Liver (tissue), 9 donors: ENCODE results near the gene THAP9. TPM values are rescaled to one million over a fixed set of nuclear protein-coding genes. Genes with fewer than 3 reads are reported as not detected.
A peak's percentile ranks its signal among the peaks of the same experiment; 100 is the strongest.

Experiments used
- DNase-seq: peaks from one replicate; pipeline ENCODE4 v3.0.0-alpha.2; 2017; ENCODE audit warnings: low spot score
- H3K27ac ChIP-seq, 2 donors: one replicate each; pipeline ENCODE4 v1.7.0; 2013; ENCODE audit warnings: inconsistent platforms in 2 of 2, low read length in 2 of 2, control low read depth in 1 of 2, low read depth in 1 of 2, mild to moderate bottlenecking in 1 of 2
- H3K27me3 ChIP-seq, 4 donors: one replicate each; pipeline versions ENCODE4 v1.6.1 to v1.7.0; 2013; ENCODE audit warnings: low read length in 3 of 4, inconsistent platforms in 1 of 4, mild to moderate bottlenecking in 1 of 4, moderate library complexity in 1 of 4; ENCODE audit not compliant: control insufficient read depth in 4 of 4, insufficient read depth in 4 of 4
- H3K36me3 ChIP-seq, 4 donors: one replicate each; pipeline versions ENCODE4 v1.6.1 to v1.7.0; 2013; ENCODE audit warnings: low read length in 3 of 4, mild to moderate bottlenecking in 3 of 4, low read depth in 1 of 4, moderate library complexity in 1 of 4; ENCODE audit not compliant: control insufficient read depth in 4 of 4, insufficient read depth in 3 of 4
- H3K4me1 ChIP-seq, 4 donors: one replicate each; pipeline versions ENCODE4 v1.6.1 to v1.7.0; 2013; ENCODE audit warnings: low read length in 3 of 4, mild to moderate bottlenecking in 3 of 4, moderate library complexity in 1 of 4; ENCODE audit not compliant: control insufficient read depth in 4 of 4, insufficient read depth in 4 of 4
- H3K4me3 ChIP-seq, 3 donors: one replicate each; pipeline versions ENCODE4 v1.6.1 to v1.7.0; 2013; ENCODE audit warnings: low read length in 3 of 3, control low read depth in 1 of 3, low read depth in 1 of 3, mild to moderate bottlenecking in 1 of 3
- H3K9ac ChIP-seq, 2 donors: one replicate each; pipeline ENCODE4 v1.7.0; 2013; ENCODE audit warnings: low read length in 2 of 2, mild to moderate bottlenecking in 2 of 2, moderate library complexity in 2 of 2, control low read depth in 1 of 2, low read depth in 1 of 2
- H3K9me3 ChIP-seq, 4 donors: one replicate each; pipeline versions ENCODE4 v1.6.1 to v1.7.0; 2013; ENCODE audit warnings: low read length in 3 of 4; ENCODE audit not compliant: control insufficient read depth in 4 of 4
- CTCF ChIP-seq: fragments of 150-350 bp; IDR thresholded peaks from 2 replicates; pipeline ENCODE4 v1.5.1; 2017; ENCODE audit warnings: improper control_type of control experiment, low read depth, low read length; ENCODE audit not compliant: missing input control
- EGR1 ChIP-seq, 2 donors: IDR thresholded peaks; 2 replicates each; pipeline ENCODE4 v1.6.1; 2016 to 2018; ENCODE audit warnings: antibody characterized with exemption in 2 of 2, low read depth in 2 of 2
- FOXA1 ChIP-seq: IDR thresholded peaks from 2 replicates; pipeline ENCODE4 v1.6.1; 2016; ENCODE audit warnings: antibody characterized with exemption
- FOXA2 ChIP-seq: IDR thresholded peaks from 2 replicates; pipeline ENCODE4 v1.6.1; 2016; ENCODE audit warnings: antibody characterized with exemption
- GABPA ChIP-seq, 2 donors: IDR thresholded peaks in 1 of 2; conservative IDR thresholded peaks in 1 of 2; 2 replicates each; pipeline ENCODE4 v1.6.1; 2016; ENCODE audit warnings: antibody characterized with exemption in 2 of 2, mild to moderate bottlenecking in 1 of 2, moderate library complexity in 1 of 2
- HNF4A ChIP-seq, 2 donors: conservative IDR thresholded peaks; 2 replicates each; pipeline ENCODE4 v1.6.1; 2016; ENCODE audit warnings: antibody characterized with exemption in 2 of 2, mild to moderate bottlenecking in 2 of 2
- HNF4G ChIP-seq: IDR thresholded peaks from 2 replicates; pipeline ENCODE4 v1.6.1; 2016; ENCODE audit warnings: antibody characterized with exemption
- JUND ChIP-seq, 2 donors: IDR thresholded peaks; 2 replicates each; pipeline ENCODE4 v1.6.1; 2016; ENCODE audit warnings: antibody characterized with exemption in 2 of 2
- MAX ChIP-seq: IDR thresholded peaks from 2 replicates; pipeline ENCODE4 v1.6.1; 2016; ENCODE audit warnings: antibody characterized with exemption
- NR2F2 ChIP-seq: IDR thresholded peaks from 2 replicates; pipeline ENCODE4 v1.6.1; 2016; ENCODE audit warnings: antibody characterized with exemption
- RAD21 ChIP-seq, 2 donors: IDR thresholded peaks; 2 replicates each; pipeline ENCODE4 v1.6.1; 2016; ENCODE audit warnings: antibody characterized with exemption in 2 of 2, mild to moderate bottlenecking in 2 of 2
- REST ChIP-seq: IDR thresholded peaks from 2 replicates; pipeline ENCODE4 v1.6.1; 2016; ENCODE audit warnings: antibody characterized with exemption, mild to moderate bottlenecking
- RXRA ChIP-seq, 2 donors: IDR thresholded peaks; 2 replicates each; pipeline ENCODE4 v1.6.1; 2017 to 2018; ENCODE audit warnings: antibody characterized with exemption in 2 of 2, mild to moderate bottlenecking in 1 of 2
- SP1 ChIP-seq: IDR thresholded peaks from 2 replicates; pipeline ENCODE4 v1.6.1; 2018; ENCODE audit warnings: antibody characterized with exemption, mild to moderate bottlenecking
- TAF1 ChIP-seq: conservative IDR thresholded peaks from 2 replicates; pipeline ENCODE4 v1.6.1; 2016; ENCODE audit warnings: antibody characterized with exemption, mild to moderate bottlenecking
- YY1 ChIP-seq: IDR thresholded peaks from 2 replicates; pipeline ENCODE4 v1.6.1; 2016; ENCODE audit warnings: antibody characterized with exemption, mild to moderate bottlenecking
- ZBTB33 ChIP-seq: IDR thresholded peaks from 2 replicates; pipeline ENCODE4 v1.6.1; 2016; ENCODE audit warnings: antibody characterized with exemption
- WGBS: extraction: QIAGEN DNeasy Blood & Tissue Kit; methylation state at CpG from one replicate; pipeline ENCODE4 v1.1.7; 2013; 5-methylcytosine and 5-hydroxymethylcytosine counted together
- polyA plus RNA-seq, 2 donors: library from polyadenylated mRNA; stranded (reverse) in 1 of 2; unstranded in 1 of 2; fragments of 200-250 nt in 1 of 2; fragments of >200 nt in 1 of 2; fragmentation: Nextera tagmentation in 1 of 2; extraction: Ambion mirVana in 1 of 2; gene quantifications; one replicate each; pipeline versions ENCODE4 v1.2.1 to v1.2.3, GENCODE V29; 2013 to 2015
- total RNA-seq, 2 donors: library from RNA; depleted of rRNA; stranded (reverse); fragments of >200 nt; gene quantifications; one replicate each; pipeline ENCODE4 v1.2.3, GENCODE V29; 2014
- TF ChIP-seq, protein P1 (sequence below): IDR thresholded peaks from 2 replicates; pipeline ENCODE4 v1.6.1; 2016; ENCODE audit warnings: antibody characterized with exemption
- donor health status: healthy.
- donor health status: healthy.
- donor health status: healthy.
- donor health status: healthy.
- donor health status: healthy.

The THAP9 gene
- total and polyA plus RNA-seq, 4 donors, result 1.1 to 5.9 (median 3.4) TPM

- H3K27me3 ChIP-seq, result no peaks in the 10 kb centered on the region
- TF ChIP-seq TAF1, result no peak
- peak overlapping the region in 2 of 3 donors; percentile 73 to 92 for H3K4me3 ChIP-seq
- H3K4me1 ChIP-seq, result peaks cover 8 to 59% (median 39%) of the 10 kb centered on the region in 4 donors
- H3K27ac ChIP-seq, result no peak overlapping the region
- H3K9ac ChIP-seq, result peak overlapping the region; percentile 93 to 99
- DNase-seq, result no peak
- H3K36me3 ChIP-seq, result peaks cover 0 to 5% (median 3%) of the 10 kb centered on the region in 4 donors
- WGBS, result 67% methylated on average over 6 of the region's 6 CpGs
- H3K9me3 ChIP-seq, result no peaks in the 10 kb centered on the region
Observed at GRCh38 chr4:82889287-82889686, 11.2 kb upstream of the THAP9 start.

DNA sequence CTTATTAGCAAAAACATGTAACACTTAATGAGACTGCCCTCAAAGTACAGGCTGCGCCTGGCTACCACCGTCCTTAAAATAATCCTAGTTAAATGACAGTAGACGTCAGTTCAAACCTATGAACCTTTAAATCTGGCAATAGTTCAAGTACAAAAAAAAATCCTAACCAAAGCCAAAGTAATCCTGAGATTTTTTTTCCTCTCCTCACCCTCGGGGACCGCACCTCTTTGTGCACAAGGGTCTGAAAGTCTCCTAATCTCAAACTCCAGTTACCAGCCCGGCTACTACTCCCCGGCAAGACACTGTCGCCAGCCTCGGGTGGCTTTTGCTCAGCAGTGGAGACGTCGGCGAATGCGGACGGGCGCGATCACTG lies 10.0 kb upstream of the THAP9 start:
- no peak for DNase-seq
- peak overlapping the region; percentile 73 to 92 (median 87) for H3K4me3 ChIP-seq
- peaks cover 0 to 10% (median 7%) of the 10 kb centered on the region in 4 donors for H3K36me3 ChIP-seq
- H3K9ac ChIP-seq, result peak overlapping the region; percentile 93 to 99
- no peak for TF ChIP-seq JUND (IDR thresholded peaks at IDR 0.05)
- TF ChIP-seq FOXA2, result peak; percentile 2
- no peaks in the 10 kb centered on the region for H3K9me3 ChIP-seq
- H3K27ac ChIP-seq, result peak overlapping the region; percentile 99 to 100
- no peaks in the 10 kb centered on the region for H3K27me3 ChIP-seq
- H3K4me1 ChIP-seq, result peaks cover 6 to 49% (median 33%) of the 10 kb centered on the region in 4 donors
- under 1% methylated on average over 16 of the region's 16 CpGs for WGBS

- peak; percentile 97 for DNase-seq
- H3K4me1 ChIP-seq, result peaks cover 5 to 43% (median 28%) of the 10 kb centered on the region in 4 donors
- under 1% methylated on average over 71 of the region's 71 CpGs for WGBS
- peaks cover 0 to 10% (median 7%) of the 10 kb centered on the region in 4 donors for H3K36me3 ChIP-seq
- H3K9me3 ChIP-seq, result no peaks in the 10 kb centered on the region
- no peaks in the 10 kb centered on the region for H3K27me3 ChIP-seq
- peak within 1 kb of the TSS; percentile 99 to 100 for H3K27ac ChIP-seq
- peak within 1 kb of the TSS; percentile 93 to 99 for H3K9ac ChIP-seq
- TF ChIP-seq REST, result peak; percentile 82
- peak in 1 of 2 donors; percentile 33 for TF ChIP-seq RXRA (IDR thresholded peaks at IDR 0.05)
- TF ChIP-seq RAD21 (IDR thresholded peaks at IDR 0.05), result peak in 1 of 2 donors; percentile 8
- TF ChIP-seq FOXA2, result no peak
- TF ChIP-seq JUND (IDR thresholded peaks at IDR 0.05), result peak in 1 of 2 donors; percentile 6
- no peak for TF ChIP-seq HNF4G
- TF ChIP-seq GABPA (IDR thresholded peaks at IDR 0.05 in 1 of 2, conservative IDR thresholded peaks at IDR 0.05 in 1 of 2), result peak; percentile 87 to 96
- no peak for TF ChIP-seq CTCF
- peak; percentile 51 for TF ChIP-seq FOXA1
- peak; percentile 44 to 86 for TF ChIP-seq EGR1 (IDR thresholded peaks at IDR 0.05; ENCODE audit: low read depth in 2 of 2)
- TF ChIP-seq ZBTB33, result no peak
- TF ChIP-seq TAF1, result peak; percentile 82
- TF ChIP-seq SP1, result peak; percentile 88
- TF ChIP-seq MAX, result peak; percentile 69
- TF ChIP-seq HNF4A (conservative IDR thresholded peaks at IDR 0.05), result no peak
- TF ChIP-seq, protein P1, sequence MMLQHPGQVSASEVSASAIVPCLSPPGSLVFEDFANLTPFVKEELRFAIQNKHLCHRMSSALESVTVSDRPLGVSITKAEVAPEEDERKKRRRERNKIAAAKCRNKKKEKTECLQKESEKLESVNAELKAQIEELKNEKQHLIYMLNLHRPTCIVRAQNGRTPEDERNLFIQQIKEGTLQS, result no peak
- peak; percentile 97 for TF ChIP-seq YY1
- no peak for TF ChIP-seq NR2F2
- peak within 1 kb of the TSS; percentile 73 to 92 (median 87) for H3K4me3 ChIP-seq
Observed at GRCh38 chr4:82890901-82891706, 9.4 kb upstream of the THAP9 start, which contains the start of gene SEC31A. Gene SEC31A, minus strand, starts transcription at chr4:82891153. Its CDS starts 9,217 bp downstream, at chr4:82881936.
